T-helper 1 cell (primary cell): ENCODE measurements around the gene MRGPRF.

ENCODE experiments used
- DNase-seq, 5 donors: peaks; one replicate each; pipeline ENCODE4 v3.0.0-alpha.2; 2012 to 2020

The MRGPRF gene

DNA sequence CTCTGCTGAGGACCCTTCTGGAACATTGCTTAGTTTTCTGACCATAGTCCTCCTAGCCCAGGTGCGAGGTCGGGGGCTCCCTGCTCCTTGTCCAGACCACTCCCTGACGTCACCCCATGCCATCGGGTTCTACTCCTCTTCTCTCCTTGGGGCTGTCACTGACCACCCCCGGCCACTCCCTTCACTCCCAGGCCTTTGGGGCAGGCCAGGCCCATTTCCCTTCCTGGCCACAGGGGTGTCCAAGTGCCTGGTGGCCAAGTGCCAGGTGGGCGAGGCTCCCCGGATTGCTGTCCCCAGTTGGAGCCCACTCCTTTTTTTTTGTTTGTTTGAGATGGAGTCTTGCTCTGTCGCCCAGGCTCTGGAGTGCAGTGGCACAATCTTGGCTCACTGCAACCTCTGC is 51.8 kb downstream of the MRGPRF start:
- no peak for DNase-seq

DNA sequence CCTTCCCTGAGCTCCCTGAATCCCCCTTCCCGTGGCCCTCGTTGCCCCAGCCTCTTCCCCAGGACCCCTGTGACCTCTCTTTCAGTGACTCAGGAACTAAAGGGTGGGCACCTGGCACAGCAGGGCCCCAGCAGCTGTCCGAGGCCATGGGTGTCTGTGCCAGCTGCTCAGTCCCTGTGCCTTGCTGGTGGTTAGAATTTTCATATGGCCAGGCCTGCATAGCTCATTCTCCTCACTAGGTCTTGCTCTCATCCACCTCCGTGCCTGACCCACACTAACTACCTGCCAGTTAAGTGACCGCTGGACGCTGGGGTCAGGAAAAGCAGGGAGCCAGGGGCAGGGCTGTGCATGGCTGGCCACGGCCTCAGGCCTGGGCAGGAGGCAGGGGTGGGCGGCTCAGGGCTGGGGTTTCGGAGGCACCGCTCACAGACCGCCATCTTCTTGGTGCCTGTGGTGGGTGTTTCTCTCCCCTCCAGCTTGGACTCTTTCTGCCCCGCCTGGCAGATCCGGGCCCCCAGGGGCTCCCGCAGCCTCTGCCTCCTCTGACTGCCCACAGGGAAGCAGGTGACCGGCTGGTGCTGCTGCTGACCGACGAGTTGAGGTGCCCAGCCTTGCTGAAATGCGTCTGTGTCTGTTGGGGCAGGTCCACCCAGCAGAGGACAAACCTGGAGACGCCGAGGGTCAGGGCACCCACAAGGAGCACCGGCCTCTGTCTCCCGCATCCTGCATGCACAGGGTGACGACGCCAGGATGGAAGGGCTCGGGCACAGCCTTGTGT is 52.6 kb downstream of the MRGPRF start:
- DNase-seq, result no peak

DNA sequence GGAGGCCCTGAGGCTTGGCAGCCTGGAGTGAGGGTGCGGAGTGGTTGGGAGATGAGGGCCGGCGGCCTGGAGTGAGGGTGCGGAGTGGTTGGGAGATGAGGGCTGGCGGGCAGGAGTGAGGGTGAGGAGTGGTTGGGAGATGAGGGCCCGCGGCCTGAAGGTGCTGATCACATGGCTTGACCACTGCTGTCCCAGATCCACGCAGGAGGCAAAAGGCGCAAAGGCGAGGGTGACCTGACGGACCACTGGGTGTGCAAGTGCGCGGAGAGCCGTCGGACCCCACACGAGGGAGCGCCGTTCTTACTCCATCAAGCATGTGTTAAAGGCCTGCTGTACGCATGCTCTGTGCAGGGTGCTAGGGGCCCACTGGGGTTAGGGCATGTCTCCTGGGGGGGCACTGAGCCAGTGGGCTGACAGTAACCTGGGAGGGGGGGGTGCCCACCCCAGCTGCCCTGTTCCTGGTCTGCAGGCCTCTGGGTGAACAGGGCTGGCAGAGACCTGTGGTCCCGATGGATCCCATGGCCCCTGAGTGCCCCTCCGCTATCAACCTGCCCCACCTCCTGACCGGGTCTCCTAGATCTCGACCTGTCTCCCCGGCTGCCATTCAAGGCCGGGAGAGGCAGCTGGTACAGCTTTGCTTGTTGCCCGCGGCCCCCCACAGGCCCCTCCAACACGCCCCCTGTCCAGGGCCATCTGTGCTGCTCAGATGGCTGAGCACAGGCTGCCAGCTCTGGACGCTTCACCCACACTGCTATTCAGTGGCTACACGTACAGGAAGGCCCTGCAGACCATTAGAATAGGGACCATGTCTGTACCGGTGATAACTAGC is 53.4 kb downstream of the MRGPRF start:
- no peak for DNase-seq

DNA sequence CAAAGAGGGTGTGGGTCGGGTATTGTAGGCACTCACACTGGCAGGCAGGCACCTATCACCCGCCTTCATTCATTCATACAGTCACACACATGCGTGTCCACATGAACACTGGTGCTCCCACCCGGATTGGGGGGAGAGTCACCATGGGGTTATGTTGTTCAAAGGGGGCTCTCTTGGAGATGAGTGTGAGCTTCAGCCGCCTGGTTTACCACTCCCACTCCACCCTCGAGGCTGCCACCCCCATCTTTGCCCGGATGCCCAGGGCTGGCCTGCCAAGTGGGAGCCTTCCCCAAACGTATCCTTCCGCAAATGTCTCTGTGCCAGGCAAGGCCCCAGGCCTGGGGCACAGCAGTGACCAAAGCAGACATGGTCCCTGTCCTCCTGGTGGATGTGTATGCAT is 54.8 kb downstream of the MRGPRF start:
- DNase-seq, result no peak

DNA sequence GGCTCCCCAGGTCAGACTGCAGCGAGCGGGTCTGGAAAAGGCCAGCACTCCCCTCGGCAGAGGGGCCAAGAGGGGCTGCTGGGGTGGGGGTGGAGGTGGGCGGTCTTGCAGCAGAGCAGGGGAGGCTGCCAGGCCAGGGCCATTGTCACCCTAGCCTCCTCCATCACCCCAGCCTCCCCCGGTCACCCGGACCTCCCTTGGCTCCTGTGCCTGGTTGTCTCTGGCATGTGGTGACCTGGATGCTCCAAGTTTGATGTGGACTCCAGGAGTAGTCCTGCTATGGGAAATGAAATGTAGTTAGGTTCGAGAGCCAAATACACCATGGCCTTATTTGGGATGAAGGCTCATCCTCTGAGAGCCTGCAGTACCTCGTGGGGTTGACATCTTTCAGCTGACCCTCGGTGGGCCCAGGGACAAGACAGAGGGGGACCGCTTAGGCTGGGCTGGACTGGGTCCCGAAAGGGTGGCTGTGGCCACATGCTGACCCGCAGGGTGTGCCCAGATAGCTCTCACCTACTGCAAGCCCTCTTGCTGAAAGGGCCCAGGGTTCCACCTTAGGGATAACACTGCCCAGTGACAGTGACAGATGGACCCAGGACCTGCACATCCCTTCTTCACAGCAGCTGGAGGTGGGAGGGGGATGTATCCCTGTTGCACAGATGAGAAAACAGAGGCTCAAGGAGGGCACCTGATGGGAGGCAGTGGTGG is 56.3 kb downstream of the MRGPRF start:
- no peak for DNase-seq

DNA sequence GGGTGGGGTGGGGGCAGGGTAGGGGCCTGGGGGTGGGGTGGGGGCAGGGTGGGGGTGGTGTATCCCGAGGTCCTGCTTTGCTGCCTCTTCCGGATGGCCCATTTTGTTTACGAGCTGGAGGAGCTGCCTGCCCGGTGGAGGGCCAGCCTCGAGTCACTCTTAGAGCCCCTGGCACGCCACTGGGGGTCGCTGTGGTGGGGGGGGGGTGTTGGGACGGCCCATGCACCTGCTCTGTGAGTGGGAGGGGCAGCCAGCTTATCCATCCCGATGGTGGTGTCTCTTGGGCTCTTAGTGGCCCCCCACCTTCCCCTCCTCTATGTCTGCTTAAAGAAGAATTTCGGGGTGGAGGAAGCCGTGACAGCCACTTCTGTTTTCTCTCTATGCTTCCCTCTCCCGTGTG is 56.9 kb downstream of the MRGPRF start:
- DNase-seq, result peak in 1 of 5 donors; percentile 17

DNA sequence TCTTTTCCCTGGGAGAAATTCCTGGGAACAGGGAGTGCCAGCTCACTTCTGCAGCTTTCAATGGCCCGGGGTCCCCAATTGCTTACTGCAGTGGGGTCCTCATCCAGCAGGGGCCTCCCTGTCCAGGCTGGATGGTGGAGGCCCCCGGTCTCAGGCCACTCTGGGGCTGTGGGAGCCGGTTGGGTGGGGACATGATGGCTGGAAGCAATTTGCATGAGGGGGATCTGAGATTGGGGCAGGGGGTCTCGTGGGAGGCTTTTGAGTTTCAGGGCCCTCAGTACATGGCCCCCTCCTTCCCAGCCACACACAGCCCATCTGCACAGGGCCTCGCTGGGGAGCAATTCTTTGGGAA is 57.5 kb downstream of the MRGPRF start:
- no peak for DNase-seq

DNA sequence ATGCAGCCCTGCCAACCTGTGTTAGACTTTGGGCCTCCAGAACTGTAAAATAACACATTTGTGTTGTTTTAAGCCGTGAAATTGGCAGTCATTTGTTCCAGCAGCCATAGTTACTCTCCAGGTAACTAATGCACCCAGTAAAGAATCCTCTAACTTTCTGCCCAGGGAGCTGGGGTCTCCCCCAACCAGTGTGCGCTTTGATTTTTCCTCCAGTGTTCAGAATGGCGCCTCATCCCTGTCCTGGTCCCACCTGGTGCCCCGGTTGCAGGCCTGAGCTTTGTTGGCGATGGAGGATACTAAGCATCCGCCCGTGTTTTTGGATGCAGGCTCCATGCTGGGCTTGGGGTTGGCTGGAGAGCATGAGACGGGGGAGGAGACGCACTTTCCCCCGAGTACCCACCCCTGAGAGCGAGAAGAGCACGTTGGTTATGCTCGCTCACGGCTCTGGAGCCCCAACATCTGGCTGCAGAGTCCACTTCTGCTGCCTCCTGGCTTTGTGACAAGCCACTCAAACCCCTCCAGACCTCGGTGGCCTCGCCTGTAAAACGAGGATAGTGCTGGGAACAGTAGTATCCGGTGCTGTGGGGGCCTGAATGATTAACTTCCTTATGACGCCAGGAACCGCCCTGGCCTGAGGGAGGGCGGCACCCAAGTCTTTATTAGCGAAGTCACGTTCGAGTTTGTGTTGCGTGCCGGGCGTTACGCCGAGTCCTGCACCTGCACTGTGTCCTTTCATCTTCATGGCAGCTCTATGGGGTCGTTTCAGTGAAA is 58.0 kb downstream of the MRGPRF start:
- no peak for DNase-seq
